OCI-LY3 (cell line): ENCODE measurements around the gene CRABP1.

Source experiments
- EZH2phosphoT487 ChIP-seq: fragments of 200-600 bp; shearing (Covaris generic); IDR thresholded peaks from 2 replicates; pipeline ENCODE4 v1.6.1; 2018; ENCODE audit warnings: antibody characterized with exemption, mixed run types, low read depth
- TF ChIP-seq, protein P1 (sequence below): fragments of 200-600, 300-600 bp; sonication (generic); IDR thresholded peaks from 2 replicates; pipeline ENCODE4 v1.5.1; 2014; ENCODE audit warnings: antibody characterized with exemption, low read length, low read depth

DNA sequence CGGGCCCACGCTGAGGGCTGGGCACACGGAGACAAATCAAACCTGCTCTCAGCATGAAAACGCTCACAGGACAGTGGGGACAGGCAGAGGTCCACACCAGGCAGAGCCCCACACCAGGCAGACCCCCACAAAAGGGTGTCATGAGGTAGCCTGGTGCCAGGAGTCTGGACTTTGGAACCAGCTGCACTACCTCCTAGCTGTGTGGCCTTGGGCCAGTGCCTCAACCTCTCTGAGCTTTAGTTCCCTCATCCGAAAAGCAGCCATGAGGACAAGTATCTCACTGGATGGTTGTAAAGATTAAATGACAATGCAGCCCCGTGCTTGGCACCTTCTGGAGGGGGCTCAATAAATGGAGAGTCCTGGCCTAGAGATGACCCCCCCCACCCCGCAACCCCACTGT lies 16.5 kb upstream of the CRABP1 start:
- TF ChIP-seq, protein P1, sequence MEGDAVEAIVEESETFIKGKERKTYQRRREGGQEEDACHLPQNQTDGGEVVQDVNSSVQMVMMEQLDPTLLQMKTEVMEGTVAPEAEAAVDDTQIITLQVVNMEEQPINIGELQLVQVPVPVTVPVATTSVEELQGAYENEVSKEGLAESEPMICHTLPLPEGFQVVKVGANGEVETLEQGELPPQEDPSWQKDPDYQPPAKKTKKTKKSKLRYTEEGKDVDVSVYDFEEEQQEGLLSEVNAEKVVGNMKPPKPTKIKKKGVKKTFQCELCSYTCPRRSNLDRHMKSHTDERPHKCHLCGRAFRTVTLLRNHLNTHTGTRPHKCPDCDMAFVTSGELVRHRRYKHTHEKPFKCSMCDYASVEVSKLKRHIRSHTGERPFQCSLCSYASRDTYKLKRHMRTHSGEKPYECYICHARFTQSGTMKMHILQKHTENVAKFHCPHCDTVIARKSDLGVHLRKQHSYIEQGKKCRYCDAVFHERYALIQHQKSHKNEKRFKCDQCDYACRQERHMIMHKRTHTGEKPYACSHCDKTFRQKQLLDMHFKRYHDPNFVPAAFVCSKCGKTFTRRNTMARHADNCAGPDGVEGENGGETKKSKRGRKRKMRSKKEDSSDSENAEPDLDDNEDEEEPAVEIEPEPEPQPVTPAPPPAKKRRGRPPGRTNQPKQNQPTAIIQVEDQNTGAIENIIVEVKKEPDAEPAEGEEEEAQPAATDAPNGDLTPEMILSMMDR, result no peak
- TF ChIP-seq EZH2phosphoT487, result no peak
